Body of pancreas (tissue), 4 donors: Measurements from ENCODE around the gene FHAD1.

Experiments used
- POLR2A ChIP-seq, 3 donors: fragments of 450-650 bp; IDR thresholded peaks; one replicate each; pipeline ENCODE4 v1.6.1; 2016; ENCODE audit warnings: antibody characterized with exemption in 3 of 3, mild to moderate bottlenecking in 2 of 3
- TF ChIP-seq, protein P1 (sequence below), 7 experiments: fragments of 450-650 bp in 4 of 7; fragments of 200-600 bp in 3 of 7; sonication (generic) in 3 of 7; IDR thresholded peaks; one replicate each; pipeline ENCODE4 v1.5.1; 2016 to 2019; ENCODE audit warnings: antibody characterized with exemption in 7 of 7

DNA sequence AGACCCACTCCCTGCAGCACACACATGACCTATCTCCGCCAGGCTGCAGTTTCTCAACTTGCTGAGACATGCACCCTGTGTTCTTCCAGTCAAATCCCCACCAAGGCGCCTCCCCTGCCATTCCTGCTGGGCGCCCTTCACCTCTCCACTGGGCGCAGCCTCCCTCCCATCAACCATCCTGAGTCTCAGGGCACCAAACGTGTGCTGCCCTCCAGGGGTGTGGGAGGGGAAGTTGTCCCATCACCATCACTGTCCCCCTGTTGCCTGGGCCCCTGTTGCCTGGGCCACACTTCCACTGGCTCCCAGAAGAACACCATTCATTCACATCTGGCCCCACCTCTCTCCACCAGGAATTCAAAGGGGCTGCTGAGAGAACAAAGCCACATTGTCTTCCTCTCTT is 117.7 kb downstream of the FHAD1 start:
- no peak for TF ChIP-seq POLR2A (IDR thresholded peaks at IDR 0.05)
- TF ChIP-seq, protein P1, sequence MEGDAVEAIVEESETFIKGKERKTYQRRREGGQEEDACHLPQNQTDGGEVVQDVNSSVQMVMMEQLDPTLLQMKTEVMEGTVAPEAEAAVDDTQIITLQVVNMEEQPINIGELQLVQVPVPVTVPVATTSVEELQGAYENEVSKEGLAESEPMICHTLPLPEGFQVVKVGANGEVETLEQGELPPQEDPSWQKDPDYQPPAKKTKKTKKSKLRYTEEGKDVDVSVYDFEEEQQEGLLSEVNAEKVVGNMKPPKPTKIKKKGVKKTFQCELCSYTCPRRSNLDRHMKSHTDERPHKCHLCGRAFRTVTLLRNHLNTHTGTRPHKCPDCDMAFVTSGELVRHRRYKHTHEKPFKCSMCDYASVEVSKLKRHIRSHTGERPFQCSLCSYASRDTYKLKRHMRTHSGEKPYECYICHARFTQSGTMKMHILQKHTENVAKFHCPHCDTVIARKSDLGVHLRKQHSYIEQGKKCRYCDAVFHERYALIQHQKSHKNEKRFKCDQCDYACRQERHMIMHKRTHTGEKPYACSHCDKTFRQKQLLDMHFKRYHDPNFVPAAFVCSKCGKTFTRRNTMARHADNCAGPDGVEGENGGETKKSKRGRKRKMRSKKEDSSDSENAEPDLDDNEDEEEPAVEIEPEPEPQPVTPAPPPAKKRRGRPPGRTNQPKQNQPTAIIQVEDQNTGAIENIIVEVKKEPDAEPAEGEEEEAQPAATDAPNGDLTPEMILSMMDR (IDR thresholded peaks at IDR 0.05) = no peak
